Erythroblast (primary cell): ENCODE results near the gene RAB7A.

Experiments
- GATA1 ChIP-seq: IDR thresholded peaks from 2 replicates; pipeline ENCODE4 v1.6.1; 2011; ENCODE audit warnings: low read depth, mild to moderate bottlenecking, control low read depth, low read length, moderate library complexity
- POLR2A ChIP-seq: IDR thresholded peaks from 2 replicates; pipeline ENCODE4 v1.6.1; 2011; ENCODE audit warnings: mild to moderate bottlenecking, low read length

DNA sequence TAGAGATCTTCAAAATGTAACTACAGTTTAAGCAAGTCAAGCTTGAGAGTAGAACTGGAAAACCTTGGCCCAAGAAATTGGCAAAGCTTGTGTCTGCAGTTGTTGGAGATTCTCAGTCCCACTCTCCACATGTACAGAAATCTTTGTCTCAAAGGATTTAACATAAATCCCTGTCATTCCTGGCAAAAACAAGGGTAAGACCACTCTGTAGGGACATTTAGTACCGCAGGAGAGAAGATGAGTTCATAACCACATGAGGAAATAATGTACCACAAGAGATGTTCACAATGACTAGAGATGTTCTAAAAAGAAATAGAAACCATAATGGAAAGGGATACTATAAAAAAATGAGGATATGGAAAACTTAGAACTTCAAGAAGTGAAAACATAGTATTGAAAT, 73.7 kb downstream of the RAB7A start:
- no peak for TF ChIP-seq POLR2A
- TF ChIP-seq GATA1 = no peak
